SK-N-SH (cell line): Measurements from ENCODE around the gene ZMYND8. TPM values are rescaled to one million over a fixed set of nuclear protein-coding genes. Genes with fewer than 3 reads are reported as not detected.

Experiments used
- CTCF ChIA-PET: fragments of 300-600, 350-600 bp; formaldehyde crosslinking; extraction: SDS; loops from one replicate; lab custom pipeline; 2021; lab: Yijun Ruan, JAX
- POLR2A ChIA-PET: fragments of 350-600 bp; sonication (Branson Sonifier 250); formaldehyde crosslinking; extraction: SDS; loops from one replicate; lab custom pipeline; 2020; ENCODE audit warnings: antibody characterized with exemption, inconsistent platforms; lab: Yijun Ruan, JAX
- DNase-seq: peaks from one replicate; pipeline ENCODE4 v3.0.0; 2012
- H2AFZ ChIP-seq: fragments of 200-600 bp; sonication (generic); 2 replicates; pipeline ENCODE4 v1.8.1; 2016; ENCODE audit warnings: antibody characterized with exemption, mild to moderate bottlenecking, low read depth
- H3F3A ChIP-seq: fragments of 200-600 bp; sonication (generic); replicated peaks from 2 replicates; pipeline ENCODE3; 2016; ENCODE audit warnings: antibody characterized with exemption, mild to moderate bottlenecking; ENCODE audit not compliant: insufficient read depth
- H3K27ac ChIP-seq, 2 experiments: fragments of 200-500 bp in 1 of 2; fragments of 200-600 bp in 1 of 2; sonication (Bioruptor generic) in 1 of 2; sonication (generic), shearing (Covaris generic) in 1 of 2; 2 replicates each; pipeline versions ENCODE4 v1.5.1 to v1.6.1; 2014 to 2016; ENCODE audit warnings: low read depth in 2 of 2, inconsistent platforms in 1 of 2, low read length in 1 of 2, mild to moderate bottlenecking in 1 of 2, mixed read lengths in 1 of 2
- H3K27me3 ChIP-seq: fragments of 200-600 bp; sonication (generic), shearing (Covaris generic); 2 replicates; pipeline ENCODE4 v1.6.1; 2016; ENCODE audit warnings: mixed run types; ENCODE audit not compliant: insufficient read depth
- H3K36me3 ChIP-seq, 2 experiments: fragments of 200-500 bp in 1 of 2; fragments of 200-600 bp in 1 of 2; sonication (Bioruptor generic) in 1 of 2; sonication (generic) in 1 of 2; replicated peaks in 1 of 2; 2 replicates each; pipeline versions ENCODE3 to v1.5.1; 2014 to 2016; ENCODE audit warnings: low read length in 1 of 2, mild to moderate bottlenecking in 1 of 2; ENCODE audit not compliant: insufficient read depth in 2 of 2, control insufficient read depth in 1 of 2
- H3K4me1 ChIP-seq, 2 experiments: fragments of 200-500 bp in 1 of 2; fragments of 200-600 bp in 1 of 2; sonication (Bioruptor generic) in 1 of 2; sonication (generic), shearing (Covaris generic) in 1 of 2; 2 replicates each; pipeline versions ENCODE4 v1.5.1 to v1.6.1; 2014 to 2016; ENCODE audit warnings: low read depth in 1 of 2, low read length in 1 of 2, mixed run types in 1 of 2; ENCODE audit not compliant: insufficient read depth in 2 of 2, control insufficient read depth in 1 of 2
- H3K4me2 ChIP-seq: fragments of 200-600 bp; sonication (generic), shearing (Covaris generic); 2 replicates; pipeline ENCODE4 v1.6.1; 2017; ENCODE audit warnings: mixed run types
- H3K4me3 ChIP-seq, 2 experiments: fragments of 200-500 bp in 1 of 2; fragments of 200-600 bp in 1 of 2; sonication (Bioruptor generic) in 1 of 2; sonication (generic), shearing (Covaris generic) in 1 of 2; 2 replicates each; pipeline versions ENCODE4 v1.5.1 to v1.8.1; 2014 to 2016; ENCODE audit warnings: low read depth in 2 of 2, inconsistent platforms in 1 of 2, low read length in 1 of 2, mild to moderate bottlenecking in 1 of 2, mixed read lengths in 1 of 2, moderate library complexity in 1 of 2
- H3K79me2 ChIP-seq: fragments of 200-600 bp; sonication (generic); 2 replicates; pipeline ENCODE4 v1.8.1; 2017; ENCODE audit warnings: mild to moderate bottlenecking; ENCODE audit not compliant: insufficient read depth
- H3K9ac ChIP-seq: fragments of 200-600 bp; sonication (generic); 2 replicates; pipeline ENCODE4 v1.6.1; 2017; ENCODE audit warnings: mixed run types
- H3K9me2 ChIP-seq: fragments of 200-600 bp; sonication (generic); 2 replicates; pipeline ENCODE4 v1.6.1; 2017; ENCODE audit warnings: mixed run types
- H3K9me3 ChIP-seq: fragments of 200-600 bp; sonication (generic); 2 replicates; pipeline ENCODE4 v1.6.1; 2017; ENCODE audit warnings: mixed run types, mild to moderate bottlenecking, moderate library complexity
- H4K20me1 ChIP-seq: fragments of 200-600 bp; sonication (generic); 2 replicates; pipeline ENCODE4 v1.6.1; 2017; ENCODE audit warnings: mild to moderate bottlenecking, mixed run types; ENCODE audit not compliant: insufficient read depth
- CHD2 ChIP-seq: fragments of 150-350 bp; IDR thresholded peaks from 2 replicates; pipeline ENCODE4 v1.6.1; 2018; ENCODE audit warnings: low read length; ENCODE audit not compliant: partially characterized antibody
- GATA2 ChIP-seq: sonication (generic); formaldehyde crosslinking; IDR thresholded peaks from 2 replicates; pipeline ENCODE4 v1.5.0; 2020; ENCODE audit warnings: mild to moderate bottlenecking, missing genetic modification reagents
- JUND ChIP-seq: IDR thresholded peaks from 2 replicates; pipeline ENCODE4 v1.4.0; 2012
- MXI1 ChIP-seq: IDR thresholded peaks from 2 replicates; pipeline ENCODE4 v1.6.1; 2012; ENCODE audit warnings: mild to moderate bottlenecking, low read depth, low read length, improper control_type of control experiment
- NFIC ChIP-seq: IDR thresholded peaks from 2 replicates; pipeline ENCODE4 v1.4.0; 2012; ENCODE audit warnings: borderline replicate concordance
- NRF1 ChIP-seq: IDR thresholded peaks from 2 replicates; pipeline ENCODE4 v1.6.1; 2012; ENCODE audit warnings: low read depth, mild to moderate bottlenecking, low read length
- RAD21 ChIP-seq: IDR thresholded peaks from 2 replicates; pipeline ENCODE4 v1.6.1; 2012; ENCODE audit warnings: mild to moderate bottlenecking, low read length
- RXRA ChIP-seq: IDR thresholded peaks from 2 replicates; pipeline ENCODE4 v1.4.0; 2012; ENCODE audit warnings: low read depth, mild to moderate bottlenecking, borderline replicate concordance
- SMC3 ChIP-seq: IDR thresholded peaks from 2 replicates; pipeline ENCODE4 v1.6.1; 2012; ENCODE audit warnings: low read depth, low read length, improper control_type of control experiment
- TAF1 ChIP-seq: IDR thresholded peaks from 2 replicates; pipeline ENCODE4 v1.6.1; 2012; ENCODE audit warnings: low read depth, mild to moderate bottlenecking, low read length, moderate library complexity, borderline replicate concordance
- TEAD4 ChIP-seq: IDR thresholded peaks from 2 replicates; pipeline ENCODE4 v1.4.0; 2012; ENCODE audit warnings: mild to moderate bottlenecking, borderline replicate concordance; ENCODE audit not compliant: insufficient read depth
- YY1 ChIP-seq: IDR thresholded peaks from 2 replicates; pipeline ENCODE4 v1.4.0; 2012; ENCODE audit warnings: low read depth, mild to moderate bottlenecking
- WGBS: methylation state at CpG from one replicate; pipeline ENCODE4 v1.1.6; 2017; ENCODE audit warnings: low lambda C conversion rate; 5-methylcytosine and 5-hydroxymethylcytosine counted together
- polyA plus RNA-seq, 3 experiments: library from polyadenylated mRNA; depleted of rRNA; stranded (reverse); fragments of >200 nt; gene quantifications; 2 replicates each; pipeline ENCODE4 v1.2.3, GENCODE V29; 2012
- TF ChIP-seq, protein P1 (sequence below): fragments of 200-600 bp; sonication (generic); IDR thresholded peaks from 2 replicates; pipeline ENCODE4 v1.6.1; 2017; ENCODE audit warnings: antibody characterized with exemption, mild to moderate bottlenecking, moderate library complexity
- TF ChIP-seq, protein P2 (sequence below): IDR thresholded peaks from 2 replicates; pipeline ENCODE4; 2012
- TF ChIP-seq, protein P3 (sequence below): fragments of 150-350 bp; IDR thresholded peaks from 2 replicates; pipeline ENCODE4 v1.6.1; 2016; ENCODE audit warnings: mild to moderate bottlenecking, low read depth, low read length
- TF ChIP-seq, protein P4 (sequence below): IDR thresholded peaks from 2 replicates; pipeline ENCODE4 v1.4.0; 2012; ENCODE audit warnings: low read depth

Gene ZMYND8
- polyA plus RNA-seq, 1 of the 3 experiments (the other 2 are of a cell fraction): 25.3 TPM

DNA sequence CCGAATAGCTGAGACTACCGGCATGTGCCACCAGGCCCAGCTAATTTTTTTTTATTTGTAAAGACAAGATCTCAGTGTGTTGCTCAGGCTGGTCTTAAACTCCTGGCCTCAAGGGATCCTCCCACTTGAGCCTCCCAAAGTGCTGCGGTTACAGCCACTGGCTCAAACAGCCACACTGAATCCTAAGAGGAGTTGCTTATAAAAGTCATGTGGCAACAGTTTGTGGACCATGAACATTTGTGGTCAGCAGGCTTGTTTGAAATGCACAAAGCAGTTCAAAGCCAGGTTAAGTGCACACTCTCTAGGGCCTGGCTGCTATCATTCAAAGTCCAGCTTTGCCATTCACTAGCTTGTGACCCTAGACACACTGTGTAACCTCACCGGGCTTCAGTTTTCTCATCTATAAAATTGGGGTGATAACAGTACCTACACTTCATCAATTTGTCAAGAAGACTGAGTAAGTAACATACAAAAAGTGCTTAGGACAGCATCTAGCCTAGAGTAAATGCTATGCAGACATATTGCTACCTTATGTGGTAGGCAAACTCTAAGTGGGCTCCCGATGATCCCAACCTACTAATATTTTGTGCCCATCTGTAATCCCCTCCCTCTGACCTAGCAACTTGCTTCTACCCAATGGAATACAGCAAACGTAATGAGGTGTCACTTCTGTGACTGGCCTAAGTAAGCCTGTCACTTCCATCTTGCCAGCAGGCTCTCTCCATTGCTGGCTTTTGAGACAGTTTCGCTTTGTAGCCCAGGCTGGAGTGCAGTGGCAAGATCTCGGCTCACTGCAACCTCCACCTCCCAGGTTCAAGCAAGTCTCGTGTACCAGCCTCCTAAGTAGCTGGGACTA, 122.9 kb downstream of the ZMYND8 start:
- TF ChIP-seq, protein P1, sequence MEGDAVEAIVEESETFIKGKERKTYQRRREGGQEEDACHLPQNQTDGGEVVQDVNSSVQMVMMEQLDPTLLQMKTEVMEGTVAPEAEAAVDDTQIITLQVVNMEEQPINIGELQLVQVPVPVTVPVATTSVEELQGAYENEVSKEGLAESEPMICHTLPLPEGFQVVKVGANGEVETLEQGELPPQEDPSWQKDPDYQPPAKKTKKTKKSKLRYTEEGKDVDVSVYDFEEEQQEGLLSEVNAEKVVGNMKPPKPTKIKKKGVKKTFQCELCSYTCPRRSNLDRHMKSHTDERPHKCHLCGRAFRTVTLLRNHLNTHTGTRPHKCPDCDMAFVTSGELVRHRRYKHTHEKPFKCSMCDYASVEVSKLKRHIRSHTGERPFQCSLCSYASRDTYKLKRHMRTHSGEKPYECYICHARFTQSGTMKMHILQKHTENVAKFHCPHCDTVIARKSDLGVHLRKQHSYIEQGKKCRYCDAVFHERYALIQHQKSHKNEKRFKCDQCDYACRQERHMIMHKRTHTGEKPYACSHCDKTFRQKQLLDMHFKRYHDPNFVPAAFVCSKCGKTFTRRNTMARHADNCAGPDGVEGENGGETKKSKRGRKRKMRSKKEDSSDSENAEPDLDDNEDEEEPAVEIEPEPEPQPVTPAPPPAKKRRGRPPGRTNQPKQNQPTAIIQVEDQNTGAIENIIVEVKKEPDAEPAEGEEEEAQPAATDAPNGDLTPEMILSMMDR: no peak
- TF ChIP-seq SMC3: no peak
- TF ChIP-seq NRF1: no peak
- no peak for TF ChIP-seq NFIC
- TF ChIP-seq TAF1: no peak
- TF ChIP-seq, protein P2, sequence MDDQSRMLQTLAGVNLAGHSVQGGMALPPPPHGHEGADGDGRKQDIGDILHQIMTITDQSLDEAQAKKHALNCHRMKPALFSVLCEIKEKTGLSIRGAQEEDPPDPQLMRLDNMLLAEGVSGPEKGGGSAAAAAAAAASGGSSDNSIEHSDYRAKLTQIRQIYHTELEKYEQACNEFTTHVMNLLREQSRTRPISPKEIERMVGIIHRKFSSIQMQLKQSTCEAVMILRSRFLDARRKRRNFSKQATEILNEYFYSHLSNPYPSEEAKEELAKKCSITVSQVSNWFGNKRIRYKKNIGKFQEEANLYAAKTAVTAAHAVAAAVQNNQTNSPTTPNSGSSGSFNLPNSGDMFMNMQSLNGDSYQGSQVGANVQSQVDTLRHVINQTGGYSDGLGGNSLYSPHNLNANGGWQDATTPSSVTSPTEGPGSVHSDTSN: no peak
- TF ChIP-seq GATA2 (CRISPR knock-in tag): no peak
- no peak for TF ChIP-seq TEAD4
- TF ChIP-seq, protein P3, sequence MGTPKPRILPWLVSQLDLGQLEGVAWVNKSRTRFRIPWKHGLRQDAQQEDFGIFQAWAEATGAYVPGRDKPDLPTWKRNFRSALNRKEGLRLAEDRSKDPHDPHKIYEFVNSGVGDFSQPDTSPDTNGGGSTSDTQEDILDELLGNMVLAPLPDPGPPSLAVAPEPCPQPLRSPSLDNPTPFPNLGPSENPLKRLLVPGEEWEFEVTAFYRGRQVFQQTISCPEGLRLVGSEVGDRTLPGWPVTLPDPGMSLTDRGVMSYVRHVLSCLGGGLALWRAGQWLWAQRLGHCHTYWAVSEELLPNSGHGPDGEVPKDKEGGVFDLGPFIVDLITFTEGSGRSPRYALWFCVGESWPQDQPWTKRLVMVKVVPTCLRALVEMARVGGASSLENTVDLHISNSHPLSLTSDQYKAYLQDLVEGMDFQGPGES: no peak
- no peak for TF ChIP-seq RXRA
- TF ChIP-seq JUND: no peak
- TF ChIP-seq RAD21: no peak
- TF ChIP-seq, protein P4, sequence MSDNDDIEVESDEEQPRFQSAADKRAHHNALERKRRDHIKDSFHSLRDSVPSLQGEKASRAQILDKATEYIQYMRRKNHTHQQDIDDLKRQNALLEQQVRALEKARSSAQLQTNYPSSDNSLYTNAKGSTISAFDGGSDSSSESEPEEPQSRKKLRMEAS: no peak
- TF ChIP-seq MXI1: no peak
- TF ChIP-seq CHD2: no peak
- TF ChIP-seq YY1: no peak
- ChIA-PET CTCF (interaction anchor here (1.0 to 1.5 kb wide), 2 partner anchors 28 to 150 kb away, joined by 3 to 4 read pairs; no protein-coding TSS in a partner anchor), POLR2A (interaction anchor here (0.6 kb wide), 1 partner anchor 14 kb away, joined by 3 read pairs; no protein-coding TSS in a partner anchor)
- H3K27me3 ChIP-seq: no peaks in the 10 kb centered on the region
- DNase-seq: no peak
- H3K9me3 ChIP-seq: no peaks in the 10 kb centered on the region
- H3K4me2 ChIP-seq: no peak overlapping the region
- no peak overlapping the region for H3K4me3 ChIP-seq
- no peaks in the 10 kb centered on the region for H3K9me2 ChIP-seq
- no peaks in the 10 kb centered on the region for H4K20me1 ChIP-seq
- peaks cover 20% of the 10 kb centered on the region for H3F3A ChIP-seq
- H3K79me2 ChIP-seq: peaks cover 13% of the 10 kb centered on the region; the same call in 1 of the 2 replicates
- peaks cover 8 to 16% of the 10 kb centered on the region in 2 experiments; a peak in 3 of 4 replicates for H3K4me1 ChIP-seq
- no peak overlapping the region for H3K9ac ChIP-seq
- peaks cover 37 to 48% of the 10 kb centered on the region in 2 experiments for H3K36me3 ChIP-seq
- no peak overlapping the region for H3K27ac ChIP-seq
- H2AFZ ChIP-seq: no peak overlapping the region
- WGBS: 96% methylated on average over 9 of the region's 9 CpGs
